IMR-90 (cell line): ENCODE results near the gene HEATR1. TPM values are rescaled to one million over a fixed set of nuclear protein-coding genes. Genes with fewer than 3 reads are reported as not detected.

Experiments used
- polyA plus RNA-seq, 3 experiments: library from polyadenylated mRNA; depleted of rRNA; stranded (reverse); fragments of >200 nt; gene quantifications; 2 replicates each; pipeline ENCODE4 v1.2.3, GENCODE V29; 2012; ENCODE audit warnings: low replicate concordance in 1 of 3
- total RNA-seq: library from RNA; depleted of rRNA; stranded (reverse); fragments of >200 nt; gene quantifications from 2 replicates; pipeline ENCODE4 v1.2.3, GENCODE V29; 2012; rRNA removed

Gene HEATR1
- total and polyA plus RNA-seq, 2 of the 4 experiments (the other 2 are of a cell fraction) = 8.5 to 53.8 TPM

Other genes with a start within 250 kb of the HEATR1 start
- not detected in 2 replicates for gene EDARADD, start 210.2 kb downstream of the HEATR1 start, total RNA-seq
- gene EDARADD, start 210.2 kb downstream of the HEATR1 start, polyA plus RNA-seq (2012; rRNA removed) = not detected in 2 replicates
- gene LGALS8, start 80.5 kb downstream of the HEATR1 start, total RNA-seq = 44.7 and 57.7 TPM in 2 replicates
- gene LGALS8, start 80.5 kb downstream of the HEATR1 start, polyA plus RNA-seq (2012; rRNA removed) = 26.2 and 41.3 TPM in 2 replicates
- under 0.01 TPM in 2 replicates for gene ACTN2, start 82.0 kb upstream of the HEATR1 start, total RNA-seq
- not detected in 2 replicates for gene ACTN2, start 82.0 kb upstream of the HEATR1 start, polyA plus RNA-seq (2012; rRNA removed)
- gene MTR, start 190.8 kb upstream of the HEATR1 start, total RNA-seq = 31.0 and 32.8 TPM in 2 replicates
- gene MTR, start 190.8 kb upstream of the HEATR1 start, polyA plus RNA-seq (2012; rRNA removed) = 5.9 and 7.7 TPM in 2 replicates